ENCODE results near the gene HSPA5.

Gene HSPA5

GRCh38 chr9:125277411-125277810 lies 36.3 kb upstream of the HSPA5 start:
- no peak for DNase-seq
- no peaks in the 10 kb centered on the region for H3K27me3 ChIP-seq (replicated peaks; ENCODE audit: insufficient read depth, low read length)
- no peaks in the 10 kb centered on the region for H3K9me3 ChIP-seq (replicated peaks; ENCODE audit: insufficient read depth, low read length)
- peaks cover 90% of the 10 kb centered on the region for H3K79me2 ChIP-seq (ENCODE audit: low read length)
- H3K4me1 ChIP-seq (ENCODE audit: low read length): no peaks in the 10 kb centered on the region
- no peak overlapping the region for H2AFZ ChIP-seq (ENCODE audit: low read length)
- peaks cover 3% of the 10 kb centered on the region; the same call in 1 of the 2 replicates for H4K20me1 ChIP-seq (ENCODE audit: insufficient read depth, low read length)
- TF ChIP-seq EZH2 (optimal IDR thresholded peaks at IDR 0.05; ENCODE audit: low read depth, low read length) (no peak), EZH2phosphoT487 (IDR thresholded peaks at IDR 0.05; ENCODE audit: low read length) (no peak)
- TF ChIP-seq, protein P1, sequence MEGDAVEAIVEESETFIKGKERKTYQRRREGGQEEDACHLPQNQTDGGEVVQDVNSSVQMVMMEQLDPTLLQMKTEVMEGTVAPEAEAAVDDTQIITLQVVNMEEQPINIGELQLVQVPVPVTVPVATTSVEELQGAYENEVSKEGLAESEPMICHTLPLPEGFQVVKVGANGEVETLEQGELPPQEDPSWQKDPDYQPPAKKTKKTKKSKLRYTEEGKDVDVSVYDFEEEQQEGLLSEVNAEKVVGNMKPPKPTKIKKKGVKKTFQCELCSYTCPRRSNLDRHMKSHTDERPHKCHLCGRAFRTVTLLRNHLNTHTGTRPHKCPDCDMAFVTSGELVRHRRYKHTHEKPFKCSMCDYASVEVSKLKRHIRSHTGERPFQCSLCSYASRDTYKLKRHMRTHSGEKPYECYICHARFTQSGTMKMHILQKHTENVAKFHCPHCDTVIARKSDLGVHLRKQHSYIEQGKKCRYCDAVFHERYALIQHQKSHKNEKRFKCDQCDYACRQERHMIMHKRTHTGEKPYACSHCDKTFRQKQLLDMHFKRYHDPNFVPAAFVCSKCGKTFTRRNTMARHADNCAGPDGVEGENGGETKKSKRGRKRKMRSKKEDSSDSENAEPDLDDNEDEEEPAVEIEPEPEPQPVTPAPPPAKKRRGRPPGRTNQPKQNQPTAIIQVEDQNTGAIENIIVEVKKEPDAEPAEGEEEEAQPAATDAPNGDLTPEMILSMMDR (IDR thresholded peaks at IDR 0.05; ENCODE audit: low read length): no peak
- no peaks in the 10 kb centered on the region for H3F3A ChIP-seq (ENCODE audit: insufficient read depth, low read length)
- H3K9me2 ChIP-seq (replicated peaks; ENCODE audit: insufficient read depth, low read length): no peaks in the 10 kb centered on the region
- no peak overlapping the region for H3K4me2 ChIP-seq (ENCODE audit: low read depth, low read length)
- H3K36me3 ChIP-seq (replicated peaks; ENCODE audit: insufficient read depth, low read length): no peaks in the 10 kb centered on the region; the same call in 1 of the 2 replicates
- no peak overlapping the region for H3K9ac ChIP-seq (ENCODE audit: low read length)
- no peak overlapping the region for H3K27ac ChIP-seq (ENCODE audit: low read length)
- H3K4me3 ChIP-seq (ENCODE audit: low read length): no peak overlapping the region

GRCh38 chr9:125276771-125277170 lies 35.6 kb upstream of the HSPA5 start:
- H3F3A ChIP-seq (ENCODE audit: insufficient read depth, low read length): no peaks in the 10 kb centered on the region
- no peak overlapping the region for H3K4me3 ChIP-seq (ENCODE audit: low read length)
- no peak overlapping the region for H3K27ac ChIP-seq (ENCODE audit: low read length)
- H3K9ac ChIP-seq (ENCODE audit: low read length): no peak overlapping the region
- peaks cover 3% of the 10 kb centered on the region; the same call in 1 of the 2 replicates for H4K20me1 ChIP-seq (ENCODE audit: insufficient read depth, low read length)
- no peaks in the 10 kb centered on the region for H3K27me3 ChIP-seq (replicated peaks; ENCODE audit: insufficient read depth, low read length)
- no peak for DNase-seq
- TF ChIP-seq EZH2 (optimal IDR thresholded peaks at IDR 0.05; ENCODE audit: low read depth, low read length): no peak
- TF ChIP-seq, protein P1 (IDR thresholded peaks at IDR 0.05; ENCODE audit: low read length): no peak
- TF ChIP-seq EZH2phosphoT487 (IDR thresholded peaks at IDR 0.05; ENCODE audit: low read length): no peak
- no peak overlapping the region for H2AFZ ChIP-seq (ENCODE audit: low read length)
- H3K79me2 ChIP-seq (ENCODE audit: low read length): peaks cover 94% of the 10 kb centered on the region
- no peaks in the 10 kb centered on the region; the same call in 1 of the 2 replicates for H3K36me3 ChIP-seq (replicated peaks; ENCODE audit: insufficient read depth, low read length)
- no peaks in the 10 kb centered on the region for H3K4me1 ChIP-seq (ENCODE audit: low read length)
- no peaks in the 10 kb centered on the region for H3K9me3 ChIP-seq (replicated peaks; ENCODE audit: insufficient read depth, low read length)
- no peak overlapping the region for H3K4me2 ChIP-seq (ENCODE audit: low read depth, low read length)
- H3K9me2 ChIP-seq (replicated peaks; ENCODE audit: insufficient read depth, low read length): no peaks in the 10 kb centered on the region

- Histone ChIP-seq H3K9me2 (replicated peaks; ENCODE audit: insufficient read depth, low read length) (no peaks in the 10 kb centered on the region), H3K27me3 (replicated peaks; ENCODE audit: insufficient read depth, low read length) (no peaks in the 10 kb centered on the region), H4K20me1 (ENCODE audit: insufficient read depth, low read length) (peaks cover 3% of the 10 kb centered on the region; the same call in 1 of the 2 replicates), H3K27ac (ENCODE audit: low read length) (no peak overlapping the region), H3K9ac (ENCODE audit: low read length) (no peak overlapping the region), H2AFZ (ENCODE audit: low read length) (no peak overlapping the region), H3K36me3 (replicated peaks; ENCODE audit: insufficient read depth, low read length) (no peaks in the 10 kb centered on the region), H3K9me3 (replicated peaks; ENCODE audit: insufficient read depth, low read length) (no peaks in the 10 kb centered on the region), H3K4me2 (ENCODE audit: low read depth, low read length) (no peak overlapping the region), H3F3A (ENCODE audit: insufficient read depth, low read length) (no peaks in the 10 kb centered on the region), H3K79me2 (ENCODE audit: low read length) (peaks cover 88% of the 10 kb centered on the region), H3K4me3 (ENCODE audit: low read length) (no peak overlapping the region), H3K4me1 (ENCODE audit: low read length) (no peaks in the 10 kb centered on the region)
- TF ChIP-seq, protein P1 (IDR thresholded peaks at IDR 0.05; ENCODE audit: low read length): no peak
- TF ChIP-seq EZH2 (optimal IDR thresholded peaks at IDR 0.05; ENCODE audit: low read depth, low read length): no peak
- DNase-seq: no peak
Observed at GRCh38 chr9:125272697-125273096, 31.6 kb upstream of the HSPA5 start.
